CD4-positive, alpha-beta T cell treated with Interleukin-6 at 100 ng/mL for 8 hours (primary cell): ENCODE measurements around the gene CCDC185.

Source experiments
- DNase-seq: peaks from one replicate; pipeline ENCODE4 v3.0.0-alpha.2; 2020; ENCODE audit warnings: mixed read lengths, low spot score

The CCDC185 gene

GRCh38 chr1:223430236-223430635, 37.0 kb downstream of the CCDC185 start:
- no peak for DNase-seq

- no peak for DNase-seq
Measured at GRCh38 chr1:223437151-223437550, 43.9 kb downstream of the CCDC185 start.

- no peak for DNase-seq
Measured at GRCh38 chr1:223443397-223443796, 50.2 kb downstream of the CCDC185 start.

GRCh38 chr1:223444411-223444810, 51.2 kb downstream of the CCDC185 start:
- DNase-seq = no peak
